Type B pancreatic cell (in vitro differentiated cells): ENCODE measurements around the gene ALDH3A1. TPM values are rescaled to one million over a fixed set of nuclear protein-coding genes. Genes with fewer than 3 reads are reported as not detected.

Source experiments
- DNase-seq: peaks from one replicate; pipeline ENCODE4 v3.0.0; 2021; ENCODE audit warnings: mixed read lengths; ENCODE audit not compliant: unreplicated experiment; ENCODE audit errors: extremely low spot score
- H3K27ac Mint-ChIP-seq: 2 replicates; pipeline ENCODE4 v1.8.0; 2021; ENCODE audit warnings: mild to moderate bottlenecking, mixed read lengths
- H3K27me3 Mint-ChIP-seq: 2 replicates; pipeline ENCODE4 v1.8.0; 2021; ENCODE audit warnings: mixed read lengths
- H3K36me3 Mint-ChIP-seq: 2 replicates; pipeline ENCODE4 v1.8.0; 2021; ENCODE audit warnings: mixed read lengths
- H3K4me1 Mint-ChIP-seq: one replicate; pipeline ENCODE4 v1.8.0; 2021; ENCODE audit warnings: mixed read lengths; ENCODE audit not compliant: unreplicated experiment
- H3K4me3 Mint-ChIP-seq: 2 replicates; pipeline ENCODE4 v1.8.0; 2021; ENCODE audit warnings: mild to moderate bottlenecking, mixed read lengths
- H3K9me3 Mint-ChIP-seq: 2 replicates; pipeline ENCODE4 v1.8.0; 2021; ENCODE audit warnings: mixed read lengths
- CTCF ChIP-seq: fragments of 200-600 bp; sonication (generic); conservative IDR thresholded peaks from 2 replicates; pipeline ENCODE4 v1.5.0; 2021; ENCODE audit warnings: antibody characterized with exemption, mild to moderate bottlenecking
- total RNA-seq: library from RNA; stranded (reverse); gene quantifications from 2 replicates; pipeline ENCODE4 v1.2.1, GENCODE V29; 2021; ENCODE audit warnings: low replicate concordance

ALDH3A1 gene
- total RNA-seq, 1 donor from 2014 or later, result 0.77 TPM

- Mint-ChIP-seq H3K9me3 (no peaks in the 10 kb centered on the region), H3K4me3 (no peak overlapping the region), H3K27me3 (no peaks in the 10 kb centered on the region), H3K4me1 (no peaks in the 10 kb centered on the region), H3K36me3 (no peaks in the 10 kb centered on the region), H3K27ac (no peak overlapping the region)
- DNase-seq, result no peak
- TF ChIP-seq CTCF, result no peak
These were observed 6.2 kb downstream of the ALDH3A1 start for GRCh38 chr17:19741832-19742457.

DNA sequence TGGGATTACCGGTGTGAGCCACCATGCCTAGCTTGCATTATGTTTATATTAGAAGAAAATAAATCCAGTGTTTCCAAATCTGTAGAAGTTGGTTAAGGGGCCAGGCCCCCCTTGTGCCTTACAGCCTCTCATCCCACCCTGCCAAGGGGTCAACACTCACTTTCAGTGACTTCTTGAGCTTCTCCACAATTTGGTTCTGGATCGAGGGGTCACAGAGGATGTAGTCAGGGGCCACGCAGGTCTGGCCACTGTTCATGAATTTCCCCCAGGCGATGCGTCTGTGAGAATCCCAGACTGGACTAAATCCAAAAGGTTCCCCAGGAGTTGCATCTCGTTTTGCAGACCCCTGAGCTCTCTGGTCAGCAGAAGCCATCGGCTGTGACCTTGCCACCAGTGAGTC, 7.2 kb downstream of the ALDH3A1 start:
- H3K9me3 Mint-ChIP-seq, result no peaks in the 10 kb centered on the region
- no peak overlapping the region for H3K4me3 Mint-ChIP-seq
- H3K27me3 Mint-ChIP-seq, result no peaks in the 10 kb centered on the region
- DNase-seq, result no peak
- H3K27ac Mint-ChIP-seq, result no peak overlapping the region
- TF ChIP-seq CTCF, result no peak
- no peaks in the 10 kb centered on the region for H3K36me3 Mint-ChIP-seq
- no peaks in the 10 kb centered on the region for H3K4me1 Mint-ChIP-seq

GRCh38 chr17:19739241-19740201, 8.6 kb downstream of the ALDH3A1 start:
- Mint-ChIP-seq H3K4me1 (no peaks in the 10 kb centered on the region), H3K4me3 (no peak overlapping the region), H3K9me3 (no peaks in the 10 kb centered on the region), H3K27ac (no peak overlapping the region), H3K36me3 (no peaks in the 10 kb centered on the region), H3K27me3 (no peaks in the 10 kb centered on the region)
- DNase-seq, result peak; percentile 56
- no peak for TF ChIP-seq CTCF

DNA sequence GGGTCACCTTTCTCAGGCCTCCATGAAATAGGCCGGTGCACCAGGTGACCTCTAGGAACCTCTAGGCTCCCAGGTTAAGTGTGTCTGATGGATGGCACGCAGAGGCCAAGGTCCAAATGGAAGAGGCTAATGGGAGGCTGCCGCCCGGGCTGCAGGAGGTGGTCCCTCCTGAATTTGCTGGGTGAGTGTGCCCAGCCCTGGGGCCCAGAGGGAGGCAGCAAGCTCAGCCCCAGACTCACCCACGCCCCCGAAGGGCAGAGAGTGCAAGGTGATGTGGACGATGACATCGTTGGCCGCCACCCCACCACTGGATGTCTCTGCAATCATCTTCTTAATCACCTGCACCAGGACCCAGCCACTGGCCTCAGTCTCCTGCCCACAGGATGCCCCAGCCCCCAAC, 9.3 kb downstream of the ALDH3A1 start:
- Mint-ChIP-seq H3K27me3 (no peaks in the 10 kb centered on the region), H3K27ac (no peak overlapping the region), H3K9me3 (no peaks in the 10 kb centered on the region), H3K4me3 (no peak overlapping the region), H3K36me3 (no peaks in the 10 kb centered on the region), H3K4me1 (peaks cover 4% of the 10 kb centered on the region)
- no peak for DNase-seq
- no peak for TF ChIP-seq CTCF

- TF ChIP-seq CTCF, result no peak
- Mint-ChIP-seq H3K4me1 (peaks cover 4% of the 10 kb centered on the region), H3K36me3 (no peaks in the 10 kb centered on the region), H3K27me3 (no peaks in the 10 kb centered on the region), H3K9me3 (no peaks in the 10 kb centered on the region), H3K27ac (no peak overlapping the region), H3K4me3 (no peak overlapping the region)
- no peak for DNase-seq
These were observed 10.0 kb downstream of the ALDH3A1 start for GRCh38 chr17:19738073-19738449.
